HS-5 (cell line): ENCODE results near the gene GPRC6A.
A peak's percentile ranks its signal among the peaks of the same experiment; 100 is the strongest.
"Not testable (repeated sequence)": the region's sequence is repeated elsewhere in the genome, so short reads cannot be mapped to it uniquely, and the experiment has no call there.

Experiments
- DNase-seq: peaks from one replicate; pipeline ENCODE4 v3.0.0-alpha.2; 2012; ENCODE audit warnings: low read depth

Gene GPRC6A, protein sequence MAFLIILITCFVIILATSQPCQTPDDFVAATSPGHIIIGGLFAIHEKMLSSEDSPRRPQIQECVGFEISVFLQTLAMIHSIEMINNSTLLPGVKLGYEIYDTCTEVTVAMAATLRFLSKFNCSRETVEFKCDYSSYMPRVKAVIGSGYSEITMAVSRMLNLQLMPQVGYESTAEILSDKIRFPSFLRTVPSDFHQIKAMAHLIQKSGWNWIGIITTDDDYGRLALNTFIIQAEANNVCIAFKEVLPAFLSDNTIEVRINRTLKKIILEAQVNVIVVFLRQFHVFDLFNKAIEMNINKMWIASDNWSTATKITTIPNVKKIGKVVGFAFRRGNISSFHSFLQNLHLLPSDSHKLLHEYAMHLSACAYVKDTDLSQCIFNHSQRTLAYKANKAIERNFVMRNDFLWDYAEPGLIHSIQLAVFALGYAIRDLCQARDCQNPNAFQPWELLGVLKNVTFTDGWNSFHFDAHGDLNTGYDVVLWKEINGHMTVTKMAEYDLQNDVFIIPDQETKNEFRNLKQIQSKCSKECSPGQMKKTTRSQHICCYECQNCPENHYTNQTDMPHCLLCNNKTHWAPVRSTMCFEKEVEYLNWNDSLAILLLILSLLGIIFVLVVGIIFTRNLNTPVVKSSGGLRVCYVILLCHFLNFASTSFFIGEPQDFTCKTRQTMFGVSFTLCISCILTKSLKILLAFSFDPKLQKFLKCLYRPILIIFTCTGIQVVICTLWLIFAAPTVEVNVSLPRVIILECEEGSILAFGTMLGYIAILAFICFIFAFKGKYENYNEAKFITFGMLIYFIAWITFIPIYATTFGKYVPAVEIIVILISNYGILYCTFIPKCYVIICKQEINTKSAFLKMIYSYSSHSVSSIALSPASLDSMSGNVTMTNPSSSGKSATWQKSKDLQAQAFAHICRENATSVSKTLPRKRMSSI

DNA sequence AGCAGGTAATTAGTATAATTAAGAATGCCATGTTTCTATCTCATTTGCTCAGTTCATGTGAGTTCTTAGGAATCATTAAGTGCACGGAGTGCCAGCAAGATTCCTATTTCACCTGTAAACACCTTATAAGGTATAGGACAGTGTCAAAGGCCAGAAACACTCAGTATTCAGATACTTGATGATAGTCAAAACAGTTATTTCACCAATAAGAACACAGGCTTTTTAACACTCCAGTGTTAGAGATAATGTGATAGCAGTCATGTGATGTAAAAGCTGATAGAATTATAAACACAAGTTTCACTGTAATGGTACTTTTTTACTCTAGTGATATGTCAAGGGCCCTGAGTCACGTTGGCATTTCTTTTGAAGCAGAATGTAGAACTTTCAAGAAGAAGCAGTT lies at the start of gene GPRC6A:
Gene GPRC6A (minus strand): TSS at position 101 of the 400 bp plus-strand sequence. CDS start 70 bp downstream, at position 31.
- DNase-seq = no peak

DNA sequence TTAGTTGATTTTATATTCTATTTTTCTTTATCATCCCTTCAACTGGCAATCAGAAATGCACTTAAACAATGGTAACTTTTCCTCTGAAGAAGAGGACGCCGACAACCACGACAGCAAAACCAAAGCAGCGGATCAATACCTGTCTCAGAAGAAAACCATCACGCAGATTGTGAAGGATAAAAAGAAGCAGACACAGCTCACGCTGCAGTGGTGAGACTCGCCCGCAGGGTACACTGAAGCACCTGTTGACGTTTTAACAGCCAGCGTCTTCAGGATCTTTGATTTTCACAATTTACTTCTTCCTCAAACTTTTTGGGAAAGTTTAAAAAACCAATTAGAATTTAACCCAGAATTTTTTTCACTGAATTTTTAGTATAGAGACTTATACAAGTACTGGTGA lies 48.9 kb upstream of the GPRC6A start:
- DNase-seq = no peak

DNA sequence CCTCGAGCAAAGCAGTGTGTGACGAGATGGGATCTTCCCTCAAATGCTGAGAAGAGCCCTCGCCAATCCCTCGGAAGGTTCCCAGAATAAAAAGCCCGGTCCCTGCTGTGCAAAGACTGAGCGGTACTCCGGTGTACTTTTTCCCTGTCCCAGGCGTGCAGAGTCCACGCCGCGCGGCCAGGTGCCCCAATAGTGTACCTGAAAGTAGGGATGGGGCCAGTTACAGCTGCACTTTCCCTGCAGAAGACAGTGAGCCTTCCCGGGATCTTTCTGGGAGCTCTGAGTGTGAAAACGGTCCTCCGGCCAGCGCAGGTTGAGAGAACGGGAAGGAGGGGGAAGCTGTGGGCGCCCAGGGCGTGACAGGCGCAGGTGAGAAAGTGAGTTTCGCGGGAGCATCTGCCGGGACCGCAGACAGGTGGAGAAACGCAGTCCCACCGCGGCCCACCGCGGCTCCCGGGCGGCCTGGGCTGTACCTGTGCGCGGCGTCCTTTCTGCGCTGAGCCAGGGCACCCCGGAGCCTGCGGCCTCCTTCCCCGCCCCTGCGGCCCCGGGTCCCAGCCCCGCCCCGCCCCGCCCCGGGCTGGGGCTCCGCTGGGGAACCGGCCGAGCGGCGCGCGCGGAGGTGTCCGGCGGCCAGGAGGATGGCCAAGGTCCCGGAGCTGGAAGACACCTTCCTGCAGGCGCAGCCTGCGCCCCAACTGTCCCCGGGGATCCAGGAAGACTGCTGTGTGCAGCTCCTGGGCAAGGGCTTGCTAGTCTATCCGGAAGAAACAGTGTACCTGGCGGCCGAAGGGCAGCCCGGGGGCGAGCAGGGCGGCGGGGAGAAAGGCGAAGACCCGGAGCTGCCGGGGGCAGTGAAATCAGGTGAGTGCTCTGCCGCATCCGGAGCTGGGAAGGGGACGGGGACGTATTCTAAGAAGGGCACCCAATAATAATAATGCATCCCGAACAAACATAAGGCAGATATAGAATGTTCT lies 48.0 kb upstream of the GPRC6A start, which contains the start of gene RFX6:
Gene RFX6 (plus strand): TSS at position 608 of the 977 bp plus-strand sequence. CDS start 34 bp downstream, at position 642.
- no peak for DNase-seq

DNA sequence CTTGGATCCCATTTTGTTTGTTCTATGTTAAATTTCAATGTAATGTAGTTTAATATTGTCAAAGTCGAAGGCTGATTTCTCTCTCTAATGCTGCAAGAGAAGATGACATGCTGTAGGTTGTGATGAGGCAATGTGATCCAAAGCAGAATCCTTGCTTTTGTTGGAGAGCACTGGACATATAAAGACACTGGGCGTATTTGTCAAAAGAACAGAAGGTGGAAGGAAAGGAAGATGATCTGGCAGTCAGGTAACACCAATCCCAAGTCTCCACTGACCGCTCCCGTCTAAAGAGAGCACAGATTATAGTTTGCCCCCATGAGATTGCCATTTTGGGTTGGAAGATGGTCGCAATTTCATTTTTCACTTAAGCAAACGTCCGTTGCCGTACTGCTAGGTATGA lies 47.2 kb upstream of the GPRC6A start:
- no peak for DNase-seq

DNA sequence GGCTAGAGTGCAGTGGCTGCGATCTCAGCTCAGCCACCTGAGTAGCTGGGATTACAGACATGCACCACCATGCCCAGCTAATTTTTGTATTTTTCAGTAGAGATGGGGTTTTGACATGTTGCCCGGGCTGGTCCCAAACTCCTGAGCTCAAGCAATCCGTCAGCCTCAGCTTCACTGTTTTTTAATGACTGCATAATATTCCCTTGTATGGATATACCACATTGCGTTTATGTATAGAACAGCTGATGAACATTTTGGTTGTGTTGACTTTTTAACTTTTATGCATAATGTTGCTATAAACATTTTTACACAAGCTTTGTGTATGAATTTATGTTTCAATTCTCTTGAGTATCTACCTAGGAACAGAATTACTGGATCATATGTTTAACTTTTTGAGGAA lies 43.9 kb upstream of the GPRC6A start:
- DNase-seq = no peak

DNA sequence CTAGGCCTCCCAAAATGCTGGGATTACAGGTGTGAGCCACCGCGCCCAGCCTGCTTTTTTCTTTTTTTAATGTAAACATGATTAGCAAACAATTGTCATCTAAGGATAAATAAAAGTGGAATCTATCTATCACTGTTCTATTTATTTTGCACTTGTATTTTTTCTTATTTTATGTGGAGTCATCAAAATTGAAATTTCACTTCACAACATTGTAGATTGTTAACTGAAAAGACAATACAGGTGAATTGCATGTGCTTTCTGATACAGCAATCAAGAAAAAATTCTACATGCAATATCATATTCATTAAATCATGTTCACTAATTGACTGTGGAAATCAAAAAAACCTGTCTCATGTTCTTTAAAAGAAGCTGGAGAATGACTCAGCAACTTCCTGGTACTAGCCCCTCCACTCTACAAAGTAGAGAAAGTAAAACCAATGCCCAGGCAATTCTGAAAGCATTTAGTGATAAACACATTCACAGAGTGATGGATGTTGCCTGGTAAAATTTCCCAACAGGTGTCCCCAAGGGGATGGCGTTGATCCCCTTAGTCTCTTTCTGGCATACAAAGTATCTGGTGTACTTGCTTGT lies 37.5 kb upstream of the GPRC6A start:
- no peak for DNase-seq

DNA sequence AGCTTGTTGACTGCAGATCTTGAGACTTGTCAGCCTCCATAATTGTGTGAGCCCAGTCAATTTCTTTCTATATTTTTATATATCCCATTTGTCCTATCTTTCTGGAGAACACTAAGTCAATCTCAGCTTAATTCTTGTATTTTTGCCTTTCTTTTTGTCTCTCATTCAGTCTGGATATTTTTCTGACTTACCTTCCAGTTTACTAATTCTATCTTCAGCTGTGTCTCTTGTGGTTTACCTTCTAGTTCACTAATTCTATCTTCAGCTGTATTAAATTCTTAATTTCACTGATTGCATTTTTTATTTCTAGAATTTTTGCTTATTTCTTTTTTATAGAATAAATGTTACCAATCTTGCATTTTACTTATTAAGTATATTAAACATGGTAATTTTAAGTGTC lies 30.4 kb upstream of the GPRC6A start:
- DNase-seq = no peak

DNA sequence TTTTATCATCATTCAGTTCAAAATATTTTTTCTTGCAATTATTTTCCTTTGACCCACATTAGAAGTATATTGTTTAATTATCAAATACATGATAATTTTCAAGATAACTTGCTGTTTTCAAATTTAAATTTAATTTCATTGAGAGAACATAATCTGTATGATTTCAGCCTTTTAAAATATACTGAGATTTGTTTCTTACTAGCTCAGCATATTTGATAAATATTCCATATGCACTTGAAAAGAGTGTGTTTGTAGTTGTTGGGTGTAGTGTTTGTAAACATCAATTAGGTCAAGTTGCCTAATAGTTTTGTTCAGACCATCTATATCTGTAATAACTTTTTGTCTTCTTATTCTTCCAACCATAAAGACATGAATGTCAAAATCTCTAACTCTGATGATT lies 29.2 kb upstream of the GPRC6A start:
- no peak for DNase-seq

DNA sequence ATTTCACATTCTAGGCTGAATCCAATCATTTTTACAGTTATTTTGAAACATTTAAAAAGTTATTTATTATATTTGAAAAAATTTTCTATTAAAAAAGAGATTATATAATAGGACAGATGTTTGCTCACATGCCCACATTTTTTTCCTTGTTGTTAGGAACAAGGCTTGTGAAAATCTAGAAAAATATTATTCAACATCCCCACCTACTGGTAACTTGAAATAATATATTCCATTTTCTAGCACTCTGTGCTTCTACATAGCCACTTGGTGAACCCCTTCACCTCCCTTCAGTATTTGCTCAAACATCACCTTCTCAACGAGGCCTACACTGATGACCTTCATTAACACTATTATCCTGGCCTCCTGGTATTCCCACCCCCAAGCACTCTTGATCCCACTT lies 18.3 kb upstream of the GPRC6A start:
- peak; percentile 18 for DNase-seq

DNA sequence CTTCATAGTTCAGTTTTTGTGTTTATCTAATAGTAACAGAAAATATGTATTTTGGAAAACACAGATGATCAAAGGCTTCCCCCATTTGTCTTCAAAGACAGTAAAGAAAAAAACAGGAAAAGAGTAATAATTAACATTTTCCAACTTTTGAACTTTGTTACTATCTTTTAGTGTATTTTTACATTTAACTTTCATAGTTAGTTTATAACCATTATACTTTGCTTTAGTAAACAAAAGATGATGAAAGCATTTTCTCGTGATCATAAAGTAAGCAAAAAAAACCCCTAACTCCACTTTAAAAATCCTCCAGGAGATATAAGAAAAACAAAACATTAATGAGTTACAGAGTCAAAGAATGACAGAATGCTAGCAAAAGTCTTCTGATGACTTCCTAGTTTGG lies 13.6 kb upstream of the GPRC6A start:
- DNase-seq = no peak

DNA sequence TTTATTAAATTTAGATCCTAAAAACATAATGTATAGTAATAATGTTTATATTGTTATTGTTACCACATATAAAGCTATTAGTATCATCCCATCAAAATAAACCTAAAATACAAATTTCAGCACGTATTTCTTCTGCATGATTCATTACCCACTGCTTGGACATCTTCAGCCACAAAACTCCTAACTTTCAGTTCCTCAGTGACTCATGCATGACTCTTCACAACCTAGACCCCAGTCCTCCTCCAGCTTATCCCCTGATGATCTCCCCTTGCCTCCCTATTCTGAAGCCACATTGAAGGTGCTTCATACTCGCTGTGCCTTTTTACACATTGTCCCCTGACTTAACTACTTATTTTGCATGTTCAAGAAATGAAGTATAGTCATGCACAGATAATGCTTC lies 11.2 kb upstream of the GPRC6A start:
- DNase-seq = peak; percentile 58

DNA sequence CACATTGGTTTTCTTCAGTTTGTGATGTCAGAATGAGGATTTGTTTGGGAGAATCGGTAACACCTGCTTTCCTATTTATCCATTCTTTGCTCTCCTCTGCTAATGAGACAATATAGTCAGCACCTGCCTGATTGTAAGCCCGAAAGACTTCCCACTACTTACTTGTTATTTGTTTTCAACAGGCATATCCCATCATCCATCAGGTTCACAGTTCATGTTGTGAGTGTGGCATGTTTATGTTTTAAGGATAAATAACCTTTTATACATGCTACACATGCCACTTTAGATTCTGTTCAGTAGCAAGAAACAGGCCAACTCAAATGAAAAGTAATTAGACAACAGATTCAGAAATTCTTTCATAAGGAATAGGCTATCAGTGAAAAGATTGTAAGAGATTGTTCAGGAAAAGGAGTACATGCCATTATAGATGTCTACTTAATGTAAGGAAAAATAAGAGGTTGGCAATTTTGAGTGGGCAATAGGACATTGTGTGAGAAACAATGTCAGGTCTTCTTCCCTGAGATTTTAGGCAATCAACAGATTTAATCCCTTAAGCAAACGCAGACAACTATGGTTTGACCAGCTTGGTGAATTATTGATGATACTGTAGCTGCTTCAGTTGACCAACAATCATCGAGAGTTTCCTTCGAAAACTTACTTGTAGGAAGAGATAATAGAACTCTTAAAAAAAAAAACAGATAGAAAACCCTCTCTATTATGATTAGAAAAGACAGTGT lies 7.9 kb upstream of the GPRC6A start:
- DNase-seq = no peak

DNA sequence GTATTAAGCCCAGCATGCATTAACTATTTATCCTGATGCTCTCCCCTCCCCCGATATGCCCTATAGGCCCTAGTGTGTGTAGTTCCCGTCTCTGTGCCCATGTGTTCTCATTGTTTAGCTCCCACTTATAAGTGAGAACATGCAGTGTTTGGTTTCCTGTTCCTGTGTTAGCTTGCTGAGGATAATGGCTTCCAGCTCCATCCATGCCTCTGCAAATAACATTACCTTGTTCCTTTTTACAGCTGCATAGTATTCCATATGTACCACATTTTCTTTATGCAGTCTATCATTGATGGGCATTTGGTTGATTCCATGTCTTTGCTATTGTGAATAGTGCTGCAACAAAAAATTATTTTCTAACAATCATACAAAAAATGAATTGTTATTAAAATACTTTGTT lies 5.6 kb upstream of the GPRC6A start:
- not testable (repeated sequence) for DNase-seq

DNA sequence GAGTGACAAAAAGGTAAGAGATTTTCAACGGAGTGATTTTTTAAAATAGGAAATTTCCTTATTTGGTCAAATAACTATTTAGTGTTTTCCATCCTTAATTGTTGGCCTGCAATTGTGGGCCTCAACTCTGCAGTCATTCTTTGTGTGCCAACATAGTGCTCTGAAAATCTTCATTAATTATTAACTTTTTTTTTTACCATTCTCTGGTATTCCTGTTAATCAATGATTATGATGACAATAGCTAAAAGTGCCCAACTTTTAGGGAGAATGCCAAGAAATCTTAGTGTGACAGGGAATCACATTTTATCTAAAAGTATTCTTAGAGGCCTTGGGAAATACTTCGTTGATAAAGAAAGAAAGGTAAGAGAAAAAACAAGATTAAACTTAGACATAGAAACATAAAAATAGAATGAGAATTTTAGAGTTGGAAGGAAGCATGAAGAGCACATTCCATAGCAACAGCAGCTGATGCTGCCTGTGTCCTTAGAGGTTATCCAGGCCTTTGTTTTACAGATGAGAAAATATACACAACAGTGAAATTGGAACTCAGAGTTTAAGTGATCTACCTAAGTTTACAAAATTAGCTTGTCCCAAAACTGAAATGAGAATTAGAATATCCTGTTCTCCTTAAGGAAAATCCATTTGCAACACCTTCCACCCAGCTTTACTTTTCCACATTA lies 1.2 kb downstream of the GPRC6A start:
- no peak for DNase-seq

DNA sequence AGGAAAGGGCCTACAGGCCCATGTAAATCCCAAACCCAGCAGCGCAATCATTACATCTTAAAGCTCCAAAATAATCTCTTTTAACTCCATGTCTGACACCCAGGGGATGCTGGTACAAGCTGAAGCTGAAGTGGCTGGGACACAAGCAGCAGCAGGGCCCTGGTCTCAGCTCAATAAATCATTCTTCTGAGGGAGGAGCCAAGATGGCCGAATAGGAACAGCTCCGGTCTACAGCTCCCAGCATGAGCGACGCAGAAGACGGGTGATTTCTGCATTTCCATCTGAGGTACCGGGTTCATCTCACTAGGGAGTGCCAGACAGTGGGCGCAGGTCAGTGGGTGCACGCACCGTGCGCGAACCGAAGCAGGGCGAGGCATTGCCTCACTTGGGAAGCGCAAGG lies 12.5 kb downstream of the GPRC6A start:
- DNase-seq = not testable (repeated sequence)

DNA sequence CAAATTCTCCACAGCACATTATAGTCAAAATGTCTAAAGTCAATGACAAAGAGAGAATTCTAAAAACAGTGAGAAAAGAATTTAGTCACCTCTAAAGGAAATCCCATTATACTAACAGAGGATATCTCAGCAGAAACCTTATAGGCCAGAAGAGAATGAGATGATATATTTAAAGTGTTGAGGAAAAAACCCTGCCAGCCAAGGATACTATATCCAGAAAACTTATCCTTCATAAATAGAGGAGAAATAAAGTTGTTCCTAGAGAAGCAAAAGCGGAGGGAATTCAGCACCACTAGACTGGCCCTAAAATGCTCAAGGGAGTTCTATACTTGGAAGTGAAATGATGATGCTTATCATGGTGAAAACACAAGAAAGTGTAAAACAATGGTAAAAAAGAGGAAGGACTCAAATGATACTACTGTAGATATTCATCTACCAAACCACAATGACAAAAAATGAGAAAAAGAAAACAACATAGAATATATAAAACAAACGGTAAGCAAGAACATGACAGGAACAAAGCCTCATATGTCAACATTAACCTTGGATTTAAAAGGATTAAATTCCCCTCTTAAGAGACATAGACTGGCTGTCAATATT lies 16.7 kb downstream of the GPRC6A start:
- no peak for DNase-seq

DNA sequence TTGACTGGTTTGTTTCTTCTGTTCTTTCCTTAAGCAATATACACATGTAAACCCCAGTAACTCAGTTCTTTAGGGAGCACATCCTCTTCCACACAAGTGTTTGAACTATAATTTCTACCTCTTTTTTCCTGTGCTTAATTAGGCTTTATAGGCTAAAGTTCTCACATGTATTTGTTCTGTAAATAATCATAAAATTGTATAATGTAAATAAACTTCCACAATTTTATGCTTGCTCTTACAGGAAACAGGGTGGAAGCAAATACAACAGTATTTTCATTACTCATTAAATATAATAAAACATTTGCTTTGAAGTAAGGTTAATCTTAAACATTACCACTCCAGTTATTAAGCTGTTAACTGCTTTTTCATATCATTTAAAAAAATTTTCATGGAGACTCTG lies 26.9 kb downstream of the GPRC6A start:
- DNase-seq = no peak

DNA sequence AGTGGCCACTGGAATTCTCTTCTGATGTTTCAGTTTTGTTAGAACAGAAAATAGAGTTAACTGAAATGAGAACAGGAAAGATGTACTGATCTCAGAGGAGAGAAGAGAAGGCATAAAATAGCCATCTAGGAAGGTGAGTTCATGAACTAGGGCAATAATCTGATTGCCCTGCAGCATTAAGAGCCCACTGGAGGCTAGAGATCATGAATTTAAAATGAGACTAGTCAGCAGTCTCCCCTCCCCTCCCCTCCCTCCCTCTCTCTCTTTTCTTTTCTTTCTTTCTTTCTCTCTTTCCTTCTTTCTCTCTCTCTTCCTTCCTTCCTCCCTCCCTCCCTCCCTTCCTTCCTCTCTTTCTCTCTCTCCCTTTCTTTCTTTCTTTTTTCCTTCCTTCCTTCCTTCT lies 28.9 kb downstream of the GPRC6A start:
- DNase-seq = no peak

DNA sequence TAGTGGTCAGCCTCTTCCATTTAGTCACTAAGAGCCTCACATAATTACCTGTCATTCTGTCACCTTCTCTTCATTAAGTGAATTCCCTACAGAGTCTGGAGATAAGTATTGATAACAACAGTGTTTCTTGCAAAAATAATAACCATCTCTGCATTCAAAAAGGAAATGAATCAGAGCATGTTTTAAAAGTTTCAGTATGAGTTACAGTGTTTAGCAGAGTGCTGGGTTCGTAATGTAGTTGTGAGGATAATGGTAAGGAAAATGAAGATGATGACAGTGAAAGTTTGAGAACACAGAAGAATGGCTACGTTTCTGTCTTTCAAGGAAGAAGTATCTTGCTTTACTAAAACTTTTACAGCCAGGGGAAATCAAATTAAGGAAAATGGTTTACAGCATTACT lies 31.3 kb downstream of the GPRC6A start:
- no peak for DNase-seq

DNA sequence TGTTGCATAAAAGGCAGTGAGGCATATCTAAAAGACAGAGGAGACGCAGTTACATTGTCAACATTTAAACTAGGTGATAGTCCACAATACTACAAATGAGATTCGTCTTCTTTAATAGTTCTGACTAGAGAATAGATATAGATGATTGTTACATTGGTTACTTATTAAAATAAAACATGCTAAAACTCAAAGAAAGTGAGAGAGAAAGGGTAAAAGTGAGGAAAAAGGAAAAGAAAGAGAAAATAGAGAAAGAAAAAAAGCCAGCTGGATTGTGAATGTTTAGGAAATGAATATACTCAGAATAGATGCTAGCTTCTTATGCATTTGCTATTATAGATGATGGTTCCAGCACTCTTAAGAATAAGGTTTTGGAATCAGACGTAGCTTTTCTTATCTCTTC lies 35.7 kb downstream of the GPRC6A start:
- DNase-seq = no peak
